GM18861 (cell line): Measurements from ENCODE around the gene PRDM16.

Source experiments
- ATAC-seq: cut with Tn5 transposase; IDR thresholded peaks from one replicate; pipeline ENCODE4 v1.9.1; 2021; ENCODE audit not compliant: unreplicated experiment

The PRDM16 gene

DNA sequence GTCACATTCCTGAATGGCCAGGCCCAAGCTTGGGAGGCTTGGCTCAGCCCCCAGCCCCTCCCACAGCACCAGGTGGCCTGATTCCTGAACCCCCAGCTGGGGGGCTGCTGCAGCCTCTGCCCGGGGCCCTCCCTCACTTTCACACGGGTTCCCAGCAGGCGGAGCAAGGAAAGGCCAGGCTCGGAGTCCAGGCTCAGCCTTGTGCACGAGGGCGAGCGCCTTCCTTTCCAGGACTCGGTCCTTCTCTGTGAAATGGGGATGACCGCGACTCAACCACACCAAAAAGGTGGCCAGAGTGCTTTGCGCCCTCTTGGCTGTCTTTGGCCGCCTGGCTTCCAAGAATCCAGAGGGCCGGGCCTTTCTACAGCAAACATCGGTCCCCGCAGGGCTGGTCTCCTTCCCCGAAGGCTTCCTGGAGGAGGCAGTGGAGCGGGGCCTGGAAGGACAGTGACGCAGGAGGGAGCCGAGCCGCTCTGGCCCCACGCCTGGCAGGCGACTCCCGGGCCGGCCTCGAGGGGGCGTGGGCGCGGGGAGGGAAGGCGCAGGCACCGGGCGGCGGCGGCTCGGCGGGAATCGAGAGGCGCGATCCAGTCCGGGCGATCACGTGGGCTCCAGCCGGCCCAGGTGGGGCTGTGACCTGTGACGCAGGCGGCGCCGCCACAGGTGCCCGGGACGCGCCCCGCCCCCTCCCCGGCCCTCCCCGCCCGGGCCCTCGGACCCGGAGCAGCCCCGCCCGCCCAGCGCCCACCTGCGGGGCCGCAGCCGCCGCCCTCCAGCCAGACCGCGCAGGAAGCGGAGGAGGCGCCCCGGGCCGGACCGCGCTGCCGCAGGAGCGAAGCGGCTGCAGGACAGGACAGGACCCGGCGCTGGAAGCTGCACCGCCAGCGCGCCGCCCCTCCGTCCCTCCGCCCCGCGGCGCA is 385.1 kb downstream of the PRDM16 start, which contains the start of gene ARHGEF16:
Gene ARHGEF16, plus strand, starts transcription at position 775 of the 920 bp plus-strand sequence. CDS start 8,420 bp downstream, outside the sequence.
- ATAC-seq: no peak

- ATAC-seq: no peak
Measured at GRCh38 chr1:3454811-3455618, 386.0 kb downstream of the PRDM16 start.

- ATAC-seq: no peak
Measured at GRCh38 chr1:3455670-3456448, 386.9 kb downstream of the PRDM16 start.

DNA sequence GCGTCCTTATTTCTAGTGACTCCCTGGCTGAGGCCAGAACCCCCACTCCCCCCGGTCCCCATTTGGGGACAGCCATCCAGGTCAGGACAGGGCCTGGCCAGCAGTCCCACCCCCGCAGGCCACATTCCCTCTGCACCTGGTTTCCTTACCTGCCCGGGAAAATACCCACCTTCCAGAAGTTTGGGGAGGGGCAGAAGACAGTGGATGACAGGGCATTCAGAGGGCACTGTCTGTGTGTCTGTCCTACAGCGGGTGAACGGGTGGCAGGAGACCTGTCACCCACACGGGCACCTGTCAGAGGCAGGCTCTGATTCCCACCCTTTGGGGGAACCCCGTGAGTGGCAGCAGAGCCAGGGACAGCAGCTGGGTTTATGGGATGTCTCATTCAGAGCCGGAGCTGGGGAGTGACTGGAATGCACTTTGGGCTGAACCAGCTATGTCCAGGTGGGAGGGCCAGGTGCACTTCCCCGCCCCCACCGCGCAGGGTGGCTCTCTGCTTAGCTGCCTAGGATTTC is 387.5 kb downstream of the PRDM16 start:
- no peak for ATAC-seq

DNA sequence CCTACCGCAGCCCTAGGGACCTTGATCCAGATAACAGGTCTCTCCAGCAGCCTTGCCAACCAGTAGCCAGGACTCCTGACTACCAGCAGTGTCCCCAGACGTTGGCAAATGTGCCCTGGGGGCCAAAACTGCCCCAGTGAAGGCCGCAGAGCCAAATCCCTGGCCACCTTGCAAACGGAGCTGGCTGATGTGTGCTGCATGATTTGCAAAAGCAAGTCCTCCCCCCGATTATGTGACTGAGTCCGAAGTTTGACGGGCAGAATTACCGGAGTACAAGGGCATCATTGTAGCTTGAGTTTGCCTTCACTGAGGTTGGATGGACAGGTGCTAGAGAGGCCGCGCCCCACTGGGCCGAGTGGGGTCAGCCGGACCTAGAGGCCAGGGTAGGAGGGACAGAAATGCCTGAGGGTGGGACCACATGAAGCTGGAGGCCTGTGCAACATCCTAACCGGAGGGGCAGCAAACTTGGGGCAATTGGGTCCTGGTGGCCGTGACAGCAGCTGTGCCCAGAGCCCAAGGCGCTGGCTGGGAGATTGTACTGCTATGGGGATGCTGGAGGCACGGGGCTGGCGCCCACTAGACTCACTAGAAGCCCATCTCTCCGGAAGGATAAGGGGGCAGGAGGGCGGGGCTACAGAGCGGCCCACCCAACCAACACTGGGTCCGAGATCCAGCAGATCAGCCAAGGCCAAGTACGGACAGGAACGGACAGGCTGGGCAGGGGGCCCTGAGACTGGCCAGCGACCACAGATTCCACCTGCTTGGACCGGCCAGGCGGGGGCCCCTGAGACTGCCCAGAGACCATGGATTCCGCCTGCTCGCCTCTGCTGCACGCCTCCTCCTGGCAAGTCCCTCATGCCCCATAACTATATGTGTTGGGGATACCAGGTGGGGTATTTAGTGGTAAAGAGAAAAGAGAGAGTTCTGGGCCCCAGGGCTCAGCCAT is 388.2 kb downstream of the PRDM16 start:
- ATAC-seq: no peak

GRCh38 chr1:3457910-3458883 is 389.2 kb downstream of the PRDM16 start:
- ATAC-seq: no peak

- ATAC-seq: no peak
Measured at GRCh38 chr1:3459051-3459908, 390.3 kb downstream of the PRDM16 start.

DNA sequence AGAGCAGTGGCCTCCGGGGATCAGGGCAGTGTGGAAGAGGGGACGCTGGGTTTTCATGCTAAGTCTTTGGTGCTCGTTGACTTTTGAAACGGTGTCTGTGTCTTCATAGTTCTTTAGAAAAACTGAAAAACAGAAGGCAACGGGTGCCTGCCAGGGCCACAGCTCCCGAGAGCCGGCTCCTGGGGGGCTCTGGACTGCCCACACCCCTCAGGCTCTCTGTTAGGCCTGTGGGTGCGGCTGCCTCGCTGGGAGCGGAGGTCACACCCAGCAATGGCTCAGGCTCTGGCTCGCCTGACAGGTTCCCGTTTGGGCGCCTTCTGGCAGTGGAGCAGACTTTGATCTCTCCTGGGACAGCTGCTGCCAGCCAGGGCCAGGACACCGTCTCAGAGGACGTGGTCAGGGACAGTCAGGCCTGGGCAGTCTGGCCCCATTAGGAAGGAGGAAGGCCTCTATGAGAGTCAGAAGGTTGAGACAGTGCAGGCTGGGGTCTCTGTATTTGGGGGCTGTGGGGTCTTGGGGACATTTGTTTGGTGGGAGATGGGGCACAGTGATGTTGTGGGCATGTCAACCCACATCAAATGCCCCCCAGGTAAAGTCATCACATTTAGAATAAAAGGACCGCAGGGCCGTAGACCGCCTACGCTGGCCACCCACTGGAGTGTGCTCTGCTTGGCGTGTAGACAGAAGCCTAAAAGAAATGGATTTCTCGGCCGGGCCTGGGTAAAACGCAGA is 391.1 kb downstream of the PRDM16 start:
- ATAC-seq: no peak

GRCh38 chr1:3460672-3461131 is 391.7 kb downstream of the PRDM16 start:
- ATAC-seq: no peak

DNA sequence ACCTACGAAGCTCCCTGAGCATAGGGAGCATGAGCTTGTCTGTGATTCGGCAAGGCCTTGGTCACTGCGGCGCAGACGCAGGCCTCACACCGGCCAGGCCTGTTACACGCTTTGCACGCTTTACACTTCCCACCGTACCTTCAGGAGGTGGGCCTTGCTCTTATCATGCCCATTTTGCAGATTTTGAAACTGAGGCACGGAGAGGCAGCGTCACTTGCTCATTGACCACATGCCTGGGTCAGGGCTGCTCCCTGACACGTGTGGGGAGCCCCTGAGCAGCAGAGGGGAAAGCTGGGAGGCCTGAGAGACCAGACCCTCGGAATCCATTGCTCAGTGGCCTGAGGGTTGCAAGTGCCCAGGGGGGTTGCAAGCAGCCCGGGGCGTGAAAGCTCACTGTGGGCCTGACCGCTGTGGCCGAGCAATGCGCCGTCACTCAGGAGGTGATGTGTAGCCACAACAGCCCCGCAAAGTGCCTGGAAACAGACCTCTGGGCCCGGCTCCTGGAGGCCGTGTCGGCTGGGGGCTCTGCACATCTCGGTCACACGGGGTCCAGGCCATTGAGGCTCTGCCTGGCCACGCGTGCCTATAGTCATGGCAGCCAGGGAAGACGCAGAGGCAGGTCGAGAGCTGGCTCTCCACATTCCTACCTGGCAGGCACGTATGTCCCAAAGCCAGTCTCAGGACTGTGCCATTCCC is 392.4 kb downstream of the PRDM16 start:
- ATAC-seq: no peak

GRCh38 chr1:3461934-3462275 is 392.9 kb downstream of the PRDM16 start:
- no peak for ATAC-seq

DNA sequence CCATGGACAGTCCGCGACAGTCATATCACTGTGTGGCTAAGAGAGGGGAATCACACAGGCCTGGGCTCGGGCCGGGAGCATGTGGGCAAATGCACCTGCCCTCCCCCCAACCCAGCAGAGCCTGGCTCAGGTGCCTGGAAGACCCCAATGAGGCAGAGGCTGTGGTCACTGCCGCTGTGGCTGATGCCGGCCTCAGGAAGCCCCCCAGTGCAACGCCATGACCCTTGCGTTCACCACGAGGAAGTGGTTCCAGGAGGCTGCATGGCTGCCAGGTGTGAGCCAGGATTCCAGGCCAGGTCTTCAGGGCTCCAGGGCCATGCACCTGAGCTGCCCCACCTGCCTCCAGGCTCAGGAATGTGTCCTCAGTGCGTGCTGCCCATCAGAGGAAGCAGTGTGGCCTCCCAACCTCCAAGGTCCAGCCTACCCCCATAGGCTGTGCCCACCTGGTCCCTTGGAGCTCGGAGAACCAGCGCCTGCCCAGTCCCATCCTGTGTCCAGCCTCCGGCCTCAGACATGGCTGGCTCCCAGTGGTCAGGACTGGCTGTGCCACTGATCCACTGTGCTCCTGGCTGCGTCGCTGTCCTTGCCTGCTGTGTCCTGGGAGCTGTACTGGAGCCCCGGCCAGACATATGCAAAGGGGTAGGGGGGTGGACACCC is 393.5 kb downstream of the PRDM16 start:
- ATAC-seq: no peak

DNA sequence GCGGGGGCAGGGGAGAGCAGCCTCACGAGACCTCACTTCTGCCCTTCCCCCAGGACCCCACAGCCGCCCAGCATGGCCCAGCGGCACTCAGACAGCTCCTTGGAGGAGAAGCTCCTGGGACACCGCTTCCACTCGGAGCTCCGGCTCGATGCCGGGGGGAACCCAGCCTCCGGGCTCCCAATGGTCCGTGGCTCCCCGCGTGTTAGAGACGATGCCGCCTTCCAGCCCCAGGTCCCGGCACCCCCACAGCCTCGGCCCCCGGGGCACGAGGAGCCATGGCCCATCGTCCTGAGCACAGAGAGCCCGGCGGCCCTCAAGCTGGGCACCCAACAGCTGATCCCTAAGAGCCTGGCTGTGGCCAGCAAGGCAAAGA is 394.0 kb downstream of the PRDM16 start:
- ATAC-seq: no peak

DNA sequence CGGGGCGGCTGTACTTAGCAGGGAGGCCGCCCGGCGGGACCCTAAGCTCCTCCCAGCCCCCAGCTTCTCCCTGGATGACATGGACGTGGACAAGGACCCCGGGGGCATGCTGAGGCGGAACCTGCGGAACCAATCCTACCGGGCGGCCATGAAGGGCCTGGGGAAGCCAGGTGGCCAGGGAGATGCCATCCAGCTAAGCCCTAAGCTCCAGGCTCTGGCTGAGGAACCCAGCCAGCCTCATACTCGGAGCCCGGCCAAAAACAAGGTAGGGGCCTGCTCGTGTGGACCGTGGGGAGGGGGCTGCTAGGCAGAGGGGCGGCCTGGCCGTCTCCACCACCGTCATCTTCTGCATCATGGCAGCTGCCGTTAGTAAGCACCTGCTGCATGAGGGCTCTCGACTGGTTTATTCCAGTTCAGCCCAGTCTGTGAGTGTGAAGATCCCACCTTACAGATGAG is 394.4 kb downstream of the PRDM16 start:
- ATAC-seq: no peak

GRCh38 chr1:3463891-3464648 is 395.1 kb downstream of the PRDM16 start:
- ATAC-seq: no peak
